Hypothalamus (tissue), 51 donors: ENCODE data around the gene MYO1F.

Source experiments
- DNase-seq, 51 donors: peaks; one replicate each; lab custom pipeline; 2025; lab: John Stamatoyannopoulos, UW

Gene MYO1F

GRCh38 chr19:8473648-8474476 lies 103.4 kb downstream of the MYO1F start:
- DNase-seq: peak in 1 of 51 donors; percentile 13
